Right forelimb (tissue), 1 donor: ENCODE data around the gene SPRR2G.
"Not testable (repeated sequence)": the region's sequence is repeated elsewhere in the genome, so short reads cannot be mapped to it uniquely, and the experiment has no call there.

Experiments
- DNase-seq: peaks from one replicate; pipeline ENCODE4 v3.0.0-alpha.2; 2018

SPRR2G gene

DNA sequence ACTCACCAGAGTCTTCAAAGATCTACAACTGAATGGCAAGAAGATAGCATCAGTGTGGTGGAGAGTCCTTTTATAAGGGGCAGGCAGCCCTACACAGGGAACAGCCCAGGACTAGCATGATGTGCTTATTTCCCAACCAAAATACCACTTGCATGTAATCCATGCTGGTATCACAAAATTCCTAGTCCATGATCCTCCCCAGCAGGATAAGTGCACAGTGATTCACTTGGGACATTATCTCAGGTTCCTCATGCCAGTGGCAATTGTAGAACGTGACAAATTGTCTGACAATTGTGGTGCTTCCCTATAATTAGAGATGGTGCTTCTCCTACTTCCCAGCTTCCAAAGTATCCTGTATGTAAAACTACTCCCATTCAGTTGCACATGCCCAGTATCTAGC lies at the start of gene SPRR2G:
Gene SPRR2G (minus strand): TSS at position 45 of the 400 bp plus-strand sequence. CDS start 780 bp downstream, outside the sequence.
- DNase-seq, result no peak

DNA sequence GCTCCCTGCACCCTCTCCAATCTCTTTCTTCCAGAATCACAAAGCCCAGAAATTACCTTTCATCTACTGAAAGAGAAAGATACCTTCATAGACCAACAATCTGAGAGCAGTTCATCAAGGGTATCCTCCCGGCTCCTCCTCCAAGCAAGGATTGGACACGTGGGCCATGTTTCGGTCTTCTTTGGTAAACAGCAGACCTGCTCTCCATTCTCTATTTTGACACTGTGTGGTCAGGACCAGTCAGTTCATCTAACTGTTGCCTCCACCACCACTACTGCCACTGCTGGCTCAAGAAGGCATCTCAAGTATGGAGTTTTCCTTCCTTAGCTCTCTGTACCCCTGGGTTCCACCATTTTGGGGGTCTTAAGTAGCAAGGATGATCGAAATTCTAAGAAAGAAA lies 44.5 kb upstream of the SPRR2G start:
- DNase-seq, result no peak

DNA sequence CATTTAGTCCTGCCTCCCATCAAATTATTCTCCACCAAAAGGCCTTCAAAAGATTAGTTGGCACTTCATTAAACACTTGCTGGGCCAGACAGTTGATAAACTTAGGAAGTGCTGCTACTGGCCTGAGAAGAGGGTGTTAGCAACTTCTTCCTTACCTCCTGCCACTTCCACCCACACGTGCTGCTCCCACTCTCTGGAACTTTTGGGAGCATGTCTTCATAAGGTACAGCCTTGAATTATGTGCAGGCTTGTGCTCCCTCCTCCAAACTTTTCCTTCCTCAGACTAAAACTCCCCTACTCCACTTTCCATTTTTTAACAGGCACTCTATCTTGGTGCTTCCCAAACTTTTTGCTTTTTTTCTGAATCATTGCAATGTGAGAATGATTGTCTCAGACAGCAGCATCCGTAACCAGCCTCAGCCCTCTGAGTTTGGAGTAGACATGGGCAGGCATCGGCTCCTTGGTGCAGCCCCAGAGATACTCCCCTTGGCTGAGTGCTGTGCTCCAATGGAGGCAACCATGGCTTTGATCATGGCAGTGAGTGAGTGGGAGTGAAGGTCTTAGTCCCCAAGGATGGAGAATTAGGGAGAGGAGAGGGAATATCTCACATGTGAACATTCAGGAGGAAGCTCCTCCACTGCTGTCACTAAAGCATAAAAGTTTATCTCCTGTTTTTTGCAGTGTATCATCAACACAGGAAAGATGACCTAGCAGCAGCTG lies 43.8 kb upstream of the SPRR2G start:
- DNase-seq, result no peak

DNA sequence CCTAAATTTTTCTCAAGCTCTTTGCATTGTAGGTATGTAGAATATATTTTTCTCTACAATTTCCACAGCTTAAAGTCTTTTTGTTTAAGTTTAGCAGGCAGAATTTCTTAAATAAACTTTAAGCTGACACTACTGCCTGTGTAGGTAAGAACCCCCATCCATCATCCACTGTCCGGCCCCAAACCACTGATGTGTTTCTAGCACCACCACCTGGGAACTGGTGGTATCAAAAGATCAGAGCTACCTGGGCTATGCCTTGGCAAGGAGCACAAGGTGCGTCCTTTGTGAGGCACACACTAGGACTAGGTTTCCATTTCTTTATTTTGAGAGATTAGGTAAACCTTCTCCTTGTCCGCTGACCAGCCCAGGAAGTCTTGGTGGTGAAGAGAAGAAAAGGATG lies 42.0 kb upstream of the SPRR2G start:
- DNase-seq, result no peak

DNA sequence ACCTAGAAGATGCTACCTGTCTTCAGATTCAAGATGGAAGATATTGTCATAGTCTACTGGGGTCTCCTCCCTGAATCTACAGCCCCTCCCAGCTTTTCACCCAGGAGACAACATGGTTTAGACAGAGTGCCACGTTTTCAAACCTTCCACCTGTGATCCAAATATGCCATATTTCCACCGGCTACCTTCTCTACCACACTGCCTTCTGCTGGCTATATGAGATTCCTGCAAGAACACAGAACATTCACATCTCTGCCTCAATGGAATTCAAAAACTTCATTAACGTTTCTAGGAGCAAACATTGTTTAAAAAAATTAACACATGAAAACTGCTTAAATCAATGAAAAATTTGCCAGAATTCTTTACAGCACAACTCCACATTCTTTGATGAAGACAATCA lies 39.7 kb upstream of the SPRR2G start:
- DNase-seq, result no peak

DNA sequence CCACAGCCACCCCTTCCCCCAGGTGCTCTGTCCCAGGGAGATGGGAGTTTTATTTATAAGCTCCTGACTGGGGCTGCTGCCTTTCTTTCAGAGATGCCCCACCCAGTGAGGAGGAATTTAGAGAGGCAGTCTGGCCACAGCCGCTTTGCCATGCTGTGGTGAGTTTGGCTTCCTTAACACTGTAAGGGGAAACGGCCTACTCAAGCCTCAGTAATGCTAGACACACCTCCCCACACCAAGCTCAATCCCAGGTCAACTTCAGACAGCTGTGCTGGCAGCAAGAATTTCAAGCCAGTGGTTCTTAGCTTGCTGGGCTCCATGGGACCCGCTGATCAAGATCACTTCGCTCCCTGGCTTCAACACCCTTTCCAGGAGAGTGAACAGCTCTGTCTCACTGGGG lies 37.6 kb upstream of the SPRR2G start:
- not testable (repeated sequence) for DNase-seq

DNA sequence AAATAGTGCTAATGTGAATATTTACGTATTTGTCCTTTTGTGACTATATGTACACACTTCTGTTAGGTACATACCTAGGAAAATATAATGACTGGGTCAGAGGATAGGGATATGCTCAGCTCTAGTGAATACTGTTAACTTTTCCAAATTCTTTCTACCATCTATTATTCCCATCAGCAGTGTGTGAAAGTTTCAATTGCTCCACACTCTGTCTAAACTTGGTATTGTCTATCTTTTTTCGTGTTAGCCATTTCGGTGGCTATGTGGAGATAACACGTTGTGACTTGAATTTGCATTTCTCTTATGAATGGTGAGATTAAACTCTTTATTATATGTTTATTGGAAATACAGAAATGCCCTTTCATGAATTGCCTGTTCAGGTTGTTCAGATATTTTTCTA lies 29.9 kb upstream of the SPRR2G start:
- no peak for DNase-seq

DNA sequence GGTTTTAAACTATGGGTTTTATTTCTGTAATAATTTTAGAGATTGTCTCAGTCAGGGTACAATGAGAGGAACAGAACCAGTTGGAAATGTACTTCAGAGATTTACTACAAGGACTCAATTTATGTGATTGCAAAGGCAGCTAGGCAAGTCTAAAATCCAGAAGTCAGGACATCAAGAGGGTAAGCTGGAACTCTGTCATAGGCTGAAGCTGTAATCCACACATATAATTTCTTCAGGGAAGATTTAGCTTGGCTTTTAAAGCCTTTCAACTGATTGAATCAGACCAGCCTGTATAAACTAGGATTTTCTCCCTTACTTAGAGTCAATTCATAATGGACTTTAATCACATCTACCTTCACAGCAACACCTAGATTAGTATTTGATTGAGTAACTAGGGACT lies 28.2 kb upstream of the SPRR2G start:
- no peak for DNase-seq

DNA sequence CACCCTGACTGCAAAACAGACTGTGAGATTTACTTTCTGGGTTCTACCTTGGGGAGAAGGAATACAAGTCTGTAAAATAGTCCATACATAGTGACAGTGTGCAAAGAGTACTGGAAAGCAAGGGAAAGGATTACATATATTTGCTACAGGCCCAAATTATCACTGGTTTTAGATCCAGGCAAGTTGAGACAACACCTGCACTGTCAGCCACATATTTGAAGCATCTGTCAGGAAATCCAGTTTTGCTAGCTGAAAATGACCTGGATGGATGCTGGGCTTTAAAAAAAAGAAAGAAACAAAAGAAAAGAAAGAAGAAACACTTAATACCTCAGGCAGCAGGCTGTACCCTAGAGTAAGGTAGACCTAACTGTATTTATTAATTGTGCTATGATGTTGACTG lies 23.9 kb upstream of the SPRR2G start:
- no peak for DNase-seq

DNA sequence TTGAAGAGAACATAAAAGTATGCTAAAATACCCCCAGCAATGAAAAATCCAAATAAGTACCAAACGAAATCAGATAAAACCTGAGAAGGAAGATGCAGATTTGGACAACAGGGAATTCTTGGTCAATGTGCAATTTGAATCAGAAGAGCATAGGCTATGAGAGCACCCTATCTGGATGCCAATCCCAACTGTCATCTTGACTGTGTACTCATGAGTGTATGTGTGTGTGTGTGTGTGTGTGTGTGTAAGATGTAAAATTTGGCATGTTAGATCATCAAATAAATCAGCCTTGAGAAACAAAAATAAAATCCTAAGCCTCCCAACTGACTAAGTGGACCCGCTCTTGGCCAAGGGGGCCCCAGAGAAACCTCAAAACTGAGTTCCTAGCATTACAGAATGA lies 18.0 kb upstream of the SPRR2G start:
- DNase-seq, result no peak

DNA sequence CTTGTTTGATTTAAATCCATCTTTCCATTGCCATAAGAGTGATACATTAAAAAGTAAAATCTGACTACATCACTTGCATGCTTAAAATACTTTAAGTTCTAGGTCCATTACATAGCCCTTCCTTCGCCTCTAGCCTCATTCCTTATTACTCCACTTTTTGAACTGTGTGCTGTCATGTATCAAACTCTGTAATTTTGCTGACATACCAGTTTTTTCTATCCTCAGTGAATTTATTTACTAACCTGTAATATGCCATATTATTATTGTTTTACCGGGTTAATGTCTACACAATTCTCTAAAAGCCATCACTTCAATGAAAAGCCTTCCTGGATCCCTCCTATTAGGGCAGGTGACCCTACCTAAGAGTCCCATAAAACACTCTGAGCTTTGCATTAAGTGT lies 4.9 kb upstream of the SPRR2G start:
- no peak for DNase-seq

DNA sequence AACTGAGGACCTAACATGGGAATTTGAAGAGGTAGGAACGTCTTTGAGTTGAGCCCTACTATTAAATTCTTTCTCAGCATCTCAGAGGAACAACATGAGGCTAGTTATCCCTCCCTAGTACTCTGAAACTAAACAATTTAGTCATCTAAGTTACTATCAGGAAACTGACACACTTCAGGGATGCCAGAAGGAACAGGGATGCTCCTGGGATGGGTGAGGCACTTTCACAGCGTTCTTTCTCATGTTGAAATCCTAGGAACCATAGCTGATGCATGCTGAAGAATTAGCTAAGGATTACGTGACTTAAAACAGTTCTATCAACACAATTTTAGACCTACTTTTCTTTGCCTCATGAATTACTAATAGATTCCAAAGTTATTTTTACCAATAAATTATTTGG lies 1.8 kb upstream of the SPRR2G start:
- DNase-seq, result no peak

DNA sequence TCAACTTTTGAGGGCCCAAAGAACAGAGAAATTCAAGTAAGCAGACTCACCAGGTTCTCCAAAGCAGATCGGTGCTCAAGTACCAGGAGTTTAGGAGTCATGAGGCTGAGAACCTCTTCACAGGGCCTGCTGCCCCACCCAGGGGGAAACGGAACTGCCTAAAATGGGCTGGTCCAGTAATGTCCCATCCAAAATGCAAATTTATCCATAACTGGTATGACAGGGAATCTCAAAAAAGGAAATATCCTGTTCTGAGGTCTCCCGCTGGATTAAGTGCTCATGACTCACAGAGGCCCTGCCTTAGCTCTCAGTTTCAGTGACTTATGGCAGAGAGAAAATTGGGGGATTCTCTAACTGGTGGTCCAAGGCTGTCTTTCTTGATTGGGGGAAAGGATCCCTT lies 9.3 kb downstream of the SPRR2G start:
- no peak for DNase-seq

DNA sequence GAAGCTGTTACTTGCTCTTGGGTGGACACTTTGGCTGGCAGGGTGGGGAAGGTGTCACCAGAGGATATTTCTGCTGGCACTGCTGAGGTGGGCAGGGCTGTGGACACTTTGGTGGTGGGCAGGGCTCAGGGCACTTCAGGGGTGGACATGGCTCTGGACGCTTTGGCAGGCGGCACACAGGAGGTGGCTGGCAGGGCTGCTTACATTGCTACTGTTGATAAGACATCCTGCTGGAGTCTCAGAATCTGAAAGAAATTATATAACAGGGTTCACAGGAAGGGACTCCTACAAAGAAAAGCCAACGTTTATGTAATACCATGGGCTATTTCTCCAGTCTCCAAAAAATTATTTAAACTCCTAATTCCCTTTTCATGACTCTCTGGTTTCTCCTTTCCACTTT lies 10.2 kb downstream of the SPRR2G start:
- no peak for DNase-seq

DNA sequence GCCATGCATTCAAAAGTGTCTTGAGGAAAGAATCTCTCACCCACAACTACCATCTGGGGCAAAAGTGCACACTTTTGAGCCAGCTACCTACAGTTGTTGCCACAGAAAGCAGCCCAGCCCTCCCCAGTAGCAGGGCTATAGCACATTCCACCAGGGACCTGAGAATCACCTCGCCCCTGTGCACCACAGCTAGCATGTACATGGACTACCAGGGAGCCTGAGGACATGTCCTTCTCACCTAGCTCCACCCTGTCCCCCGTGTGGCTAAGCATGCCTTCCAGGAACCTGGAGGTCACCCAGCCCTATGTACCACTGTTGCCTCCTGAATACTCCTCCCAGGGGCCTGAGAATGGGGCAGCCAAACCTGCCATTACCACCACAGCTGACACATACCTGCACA lies 16.9 kb downstream of the SPRR2G start:
- no peak for DNase-seq

DNA sequence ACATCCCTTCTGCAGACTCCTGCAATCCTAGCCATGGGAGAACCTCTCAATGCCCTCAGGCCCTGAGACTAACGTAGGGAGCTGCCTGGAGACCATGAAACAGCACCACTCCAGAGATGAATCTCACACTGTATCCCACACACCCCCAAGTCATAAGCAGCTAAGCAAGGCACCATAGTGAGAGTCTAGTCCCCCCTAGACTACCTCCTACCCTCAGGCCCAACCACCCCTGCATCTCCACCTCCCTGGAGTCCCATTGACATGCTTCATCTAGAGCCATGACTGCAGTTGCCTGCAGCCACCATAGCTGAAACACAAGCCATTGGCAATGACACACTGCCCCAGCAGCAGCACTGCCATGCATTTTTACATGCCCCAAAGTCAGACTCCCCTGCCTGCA lies 17.4 kb downstream of the SPRR2G start:
- no peak for DNase-seq

DNA sequence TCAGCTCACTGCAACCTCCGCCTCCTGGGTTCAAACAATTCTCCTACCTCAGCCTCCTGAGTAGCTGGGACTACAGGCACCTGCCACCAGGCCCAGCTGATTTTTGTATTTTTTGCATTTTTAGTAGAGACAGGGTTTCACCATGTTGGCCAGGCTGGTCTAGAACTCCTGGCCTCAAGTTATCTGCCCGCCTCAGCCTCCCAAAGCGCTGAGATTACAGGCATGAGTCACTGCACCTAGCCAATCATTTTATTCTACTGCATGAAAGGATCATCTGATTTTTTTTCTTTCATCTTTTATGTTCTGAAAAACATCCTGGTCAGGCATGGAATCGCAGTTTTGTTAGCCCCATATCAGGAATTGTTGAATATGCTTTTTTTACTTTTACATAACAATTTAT lies 22.0 kb downstream of the SPRR2G start:
- DNase-seq, result not testable (repeated sequence)

DNA sequence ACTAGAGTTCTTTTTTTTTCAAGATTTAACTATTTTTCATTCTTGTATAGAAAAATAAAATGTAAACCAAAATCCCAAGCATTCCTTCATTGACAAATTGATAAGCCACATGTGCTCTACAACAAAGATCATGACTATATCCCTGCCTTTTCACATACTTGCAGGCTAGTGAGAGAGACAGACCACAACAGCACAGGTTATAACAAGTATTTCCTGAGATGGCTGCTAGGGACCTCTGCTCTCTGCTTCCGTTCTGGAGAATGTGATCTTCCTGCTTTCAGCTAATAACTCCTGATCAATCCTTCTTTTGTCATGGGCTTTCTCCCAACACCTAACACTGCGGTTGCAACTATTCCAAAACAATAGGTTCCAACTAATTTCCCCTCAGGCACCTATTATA lies 23.4 kb downstream of the SPRR2G start:
- no peak for DNase-seq

DNA sequence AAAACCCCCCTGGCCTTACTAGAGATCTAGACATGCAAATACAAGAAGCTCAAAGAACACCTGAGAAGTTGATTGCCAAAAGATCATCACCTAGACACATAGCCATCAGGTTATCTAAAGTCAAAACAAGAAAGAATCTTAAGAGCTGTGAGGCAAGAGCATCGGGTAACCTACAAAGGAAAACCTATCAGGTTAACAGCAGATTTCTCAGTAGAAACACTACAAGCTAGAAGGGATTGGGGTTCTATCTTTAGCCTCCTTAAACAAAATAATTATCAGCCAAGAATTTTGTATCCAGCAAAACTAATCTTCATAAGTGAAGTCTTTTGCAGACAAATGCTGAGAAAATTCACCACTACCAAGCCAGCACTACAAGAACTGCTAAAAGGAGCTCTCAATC lies 25.2 kb downstream of the SPRR2G start:
- no peak for DNase-seq

DNA sequence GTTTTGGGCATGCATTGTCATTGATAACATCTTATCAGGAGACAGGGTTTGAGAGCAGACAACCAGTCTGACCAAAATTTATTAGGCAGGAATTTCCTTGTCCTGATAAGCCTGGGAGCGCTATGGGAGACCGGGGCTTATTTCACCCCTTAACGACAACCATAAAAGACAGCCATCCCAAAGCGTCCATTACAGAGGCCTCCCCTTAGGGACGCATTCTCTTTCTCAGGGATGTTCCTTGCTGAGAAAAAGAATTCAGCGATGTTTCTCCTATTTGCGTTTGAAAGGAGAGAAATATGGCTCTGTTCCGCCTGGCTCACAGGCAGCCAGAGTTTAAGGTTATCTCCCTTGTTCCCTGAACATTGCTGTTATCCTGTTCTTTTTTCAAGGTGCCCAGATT lies 26.9 kb downstream of the SPRR2G start:
- DNase-seq, result not testable (repeated sequence)

DNA sequence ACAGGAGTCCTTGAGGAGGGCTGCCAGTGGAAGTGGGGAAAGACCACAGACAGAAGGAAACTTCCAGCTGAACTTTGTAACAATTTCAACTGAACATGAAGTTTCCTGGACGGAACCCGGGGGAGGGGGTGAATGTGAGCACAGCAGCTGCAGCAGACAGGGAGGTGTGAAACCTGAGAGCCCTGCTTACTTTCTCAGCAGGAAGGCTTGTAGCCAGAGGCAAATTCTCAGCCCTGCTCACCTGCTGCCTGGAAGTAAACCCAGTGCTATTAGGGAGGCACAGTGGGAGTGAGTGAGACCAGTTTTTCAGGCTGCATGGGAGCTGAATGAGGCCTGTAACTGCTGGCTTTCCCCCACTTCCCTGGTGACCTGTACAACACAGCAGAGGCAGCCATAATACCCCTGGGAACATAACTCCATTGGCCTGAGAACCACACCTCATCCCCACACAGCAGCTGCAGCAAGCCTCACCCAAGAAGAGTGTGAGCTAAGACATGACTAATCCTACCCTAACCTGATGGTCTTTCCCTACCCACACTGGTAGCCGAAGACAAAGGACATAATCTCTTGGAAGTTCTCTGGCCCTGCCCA lies 27.8 kb downstream of the SPRR2G start:
- no peak for DNase-seq

DNA sequence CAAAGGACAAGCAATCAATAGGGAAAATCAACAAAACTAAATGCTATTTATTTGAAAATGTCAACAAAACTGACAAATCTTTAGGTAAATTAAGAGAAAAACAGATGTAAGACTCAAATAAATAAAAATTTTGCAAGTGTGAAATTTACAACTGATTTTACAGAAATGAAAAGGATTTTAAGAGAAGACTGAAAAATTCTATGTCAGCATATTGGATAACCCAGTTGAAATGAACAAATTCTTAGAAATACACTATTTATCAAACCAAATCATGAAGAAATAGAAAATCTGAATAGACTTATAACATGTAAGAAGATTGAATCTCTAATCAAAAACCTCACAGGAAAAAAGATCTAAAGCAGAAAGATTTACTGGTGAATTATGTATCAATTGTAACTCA lies 29.7 kb downstream of the SPRR2G start:
- DNase-seq, result no peak

DNA sequence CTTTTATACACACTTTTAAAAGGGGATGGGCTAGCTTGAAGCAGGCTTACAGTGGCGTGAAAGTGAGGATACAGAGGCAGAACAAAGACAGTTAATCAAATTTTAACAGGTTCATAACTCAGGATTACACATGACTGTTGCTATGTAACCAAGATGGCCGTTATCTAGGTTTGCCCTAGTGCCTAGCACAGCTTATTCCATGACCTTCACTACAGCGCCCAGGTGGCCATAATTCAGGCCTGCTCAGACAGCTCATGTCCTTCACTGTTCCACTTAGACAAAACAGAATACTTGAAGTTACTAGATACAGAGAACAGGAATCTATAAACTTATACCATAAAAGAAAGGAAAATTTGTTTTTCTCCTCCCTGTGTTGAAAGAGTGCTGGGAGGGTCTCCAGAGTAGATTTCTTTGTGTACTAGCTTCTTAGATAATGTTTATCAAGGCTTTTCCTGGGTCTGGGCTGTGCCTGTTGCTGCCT lies 31.2 kb downstream of the SPRR2G start:
- no peak for DNase-seq

DNA sequence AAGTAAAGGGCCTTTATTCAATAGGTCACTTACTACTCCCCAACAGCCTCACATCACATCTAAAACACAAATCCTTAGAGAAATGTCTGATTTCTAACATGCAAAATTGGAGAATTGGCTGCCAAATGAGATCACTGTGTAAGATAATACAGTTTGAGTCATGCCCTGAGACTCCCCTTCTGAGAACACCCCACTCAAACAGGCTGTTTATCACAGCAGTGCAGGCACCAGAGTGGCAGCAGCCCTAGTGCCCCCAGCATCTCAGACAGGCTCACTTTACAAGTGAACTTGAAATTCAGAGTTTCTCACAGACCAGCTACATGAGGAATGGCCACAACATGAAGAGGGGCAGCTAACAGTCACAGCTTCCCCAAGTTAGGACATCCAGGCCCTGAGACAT lies 35.4 kb downstream of the SPRR2G start:
- not testable (repeated sequence) for DNase-seq

DNA sequence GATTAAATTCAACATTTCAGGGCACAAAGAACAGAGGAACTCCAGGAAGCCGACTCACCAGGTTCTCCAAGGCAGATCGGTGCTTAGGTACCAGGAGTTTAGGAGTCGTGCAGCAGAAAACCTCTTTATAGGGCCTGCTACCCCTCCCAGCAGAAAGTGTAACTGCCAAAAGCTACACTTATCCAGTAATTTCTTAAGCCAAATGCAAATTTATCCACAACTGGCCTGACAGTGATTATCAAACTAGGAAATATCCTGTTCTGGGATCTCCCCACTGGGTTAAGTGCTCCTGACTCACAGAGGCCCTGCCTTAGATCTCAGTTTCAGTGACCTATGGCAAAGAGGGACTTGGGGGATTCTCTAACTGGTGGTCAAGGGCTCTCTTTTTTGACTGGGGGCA lies 37.3 kb downstream of the SPRR2G start, which contains the start of gene SPRR2F:
Gene SPRR2F (minus strand): TSS at position 101 of the 400 bp plus-strand sequence. CDS start 783 bp downstream, outside the sequence.
- no peak for DNase-seq
